Osteoblast (primary cell): Measurements from ENCODE around the gene TGFBR2. TPM values are rescaled to one million over a fixed set of nuclear protein-coding genes. Genes with fewer than 3 reads are reported as not detected.

Source experiments
- DNase-seq: peaks from one replicate; pipeline ENCODE4 v3.0.0; 2011; ENCODE audit warnings: low spot score, mixed read lengths; ENCODE audit not compliant: insufficient read length; ENCODE audit errors: missing footprints
- H2AFZ ChIP-seq: 2 replicates; pipeline ENCODE4 v1.6.0; 2011; ENCODE audit warnings: mild to moderate bottlenecking, low read length
- H3K27ac ChIP-seq: 2 replicates; pipeline ENCODE4 v1.5.1; 2011; ENCODE audit warnings: mild to moderate bottlenecking, low read depth, low read length, moderate library complexity
- H3K27me3 ChIP-seq: 2 replicates; pipeline ENCODE4 v1.6.0; 2012; ENCODE audit warnings: mild to moderate bottlenecking, control low read depth, inconsistent platforms, low read length, moderate library complexity; ENCODE audit not compliant: insufficient read depth
- H3K36me3 ChIP-seq: 2 replicates; pipeline ENCODE4 v1.5.1; 2011; ENCODE audit warnings: mild to moderate bottlenecking, low read length, control low read depth, moderate library complexity; ENCODE audit not compliant: insufficient read depth
- H3K4me1 ChIP-seq: 2 replicates; pipeline ENCODE4 v1.5.1; 2011; ENCODE audit warnings: mild to moderate bottlenecking, low read length, control low read depth, moderate library complexity; ENCODE audit not compliant: insufficient read depth
- H3K4me2 ChIP-seq: 2 replicates; pipeline ENCODE4 v1.6.0; 2011; ENCODE audit warnings: mild to moderate bottlenecking, low read length; ENCODE audit not compliant: insufficient read depth
- H3K4me3 ChIP-seq: fragments of 200-600 bp; sonication (generic); 3 replicates; pipeline ENCODE4 v1.5.1; 2012; ENCODE audit warnings: mild to moderate bottlenecking, low read length, inconsistent platforms; ENCODE audit not compliant: insufficient read depth
- H3K79me2 ChIP-seq: 2 replicates; pipeline ENCODE4 v1.6.0; 2012; ENCODE audit warnings: mild to moderate bottlenecking, low read length, control low read depth, inconsistent platforms; ENCODE audit not compliant: insufficient read depth
- H3K9me3 ChIP-seq: 2 replicates; pipeline ENCODE4 v1.5.1; 2011; ENCODE audit warnings: low read depth, low read length, control low read depth
- H4K20me1 ChIP-seq: 2 replicates; pipeline ENCODE4 v1.6.0; 2012; ENCODE audit warnings: mild to moderate bottlenecking, low read length, control low read depth; ENCODE audit not compliant: insufficient read depth
- CTCF ChIP-seq: IDR thresholded peaks from 2 replicates; pipeline ENCODE4 v1.5.1; 2011; ENCODE audit warnings: mild to moderate bottlenecking, low read depth, low read length, moderate library complexity; ENCODE audit errors: extremely low read depth
- total RNA-seq: library from RNA; depleted of rRNA; stranded (reverse); fragments of >200 nt; gene quantifications from 2 replicates; pipeline ENCODE4 v1.2.3, GENCODE V29; 2012

The TGFBR2 gene
- total RNA-seq, 1 donor: 118 TPM

- no peak overlapping the region for H3K27ac ChIP-seq
- H2AFZ ChIP-seq: no peak overlapping the region
- H3K36me3 ChIP-seq: no peaks in the 10 kb centered on the region
- no peaks in the 10 kb centered on the region for H3K79me2 ChIP-seq
- H3K27me3 ChIP-seq: no peaks in the 10 kb centered on the region
- no peak for TF ChIP-seq CTCF
- peaks cover 9% of the 10 kb centered on the region for H3K4me1 ChIP-seq
- no peak for DNase-seq
- no peak overlapping the region for H3K4me3 ChIP-seq
- H3K4me2 ChIP-seq: no peak overlapping the region
- no peaks in the 10 kb centered on the region for H3K9me3 ChIP-seq
- H4K20me1 ChIP-seq: no peaks in the 10 kb centered on the region
Measured at GRCh38 chr3:30597131-30597768, 9.2 kb upstream of the TGFBR2 start.

GRCh38 chr3:30597769-30598134 lies 8.6 kb upstream of the TGFBR2 start:
- Histone ChIP-seq H3K27ac (no peak overlapping the region), H2AFZ (no peak overlapping the region), H3K9me3 (no peaks in the 10 kb centered on the region)

GRCh38 chr3:30598668-30599545 lies 7.5 kb upstream of the TGFBR2 start:
- TF ChIP-seq CTCF: no peak
- no peaks in the 10 kb centered on the region for H3K27me3 ChIP-seq
- H2AFZ ChIP-seq: no peak overlapping the region
- no peak overlapping the region for H3K4me3 ChIP-seq
- H3K36me3 ChIP-seq: no peaks in the 10 kb centered on the region
- no peaks in the 10 kb centered on the region for H3K79me2 ChIP-seq
- no peak for DNase-seq
- H4K20me1 ChIP-seq: no peaks in the 10 kb centered on the region
- H3K27ac ChIP-seq: no peak overlapping the region
- peaks cover 9% of the 10 kb centered on the region for H3K4me1 ChIP-seq
- no peak overlapping the region for H3K4me2 ChIP-seq
- no peaks in the 10 kb centered on the region for H3K9me3 ChIP-seq

More at GRCh38 chr3:30597769-30598134, 8.6 kb upstream of the TGFBR2 start:
- Histone ChIP-seq H4K20me1 (no peaks in the 10 kb centered on the region), H3K27me3 (no peaks in the 10 kb centered on the region), H3K4me2 (no peak overlapping the region), H3K4me1 (peaks cover 9% of the 10 kb centered on the region), H3K4me3 (no peak overlapping the region), H3K79me2 (no peaks in the 10 kb centered on the region), H3K36me3 (no peaks in the 10 kb centered on the region)
- no peak for DNase-seq
- no peak for TF ChIP-seq CTCF

- H3K27me3 ChIP-seq: no peaks in the 10 kb centered on the region
- H3K4me2 ChIP-seq: no peak overlapping the region
- H3K79me2 ChIP-seq: no peaks in the 10 kb centered on the region
- no peaks in the 10 kb centered on the region for H3K36me3 ChIP-seq
- no peak overlapping the region for H3K4me3 ChIP-seq
- no peak overlapping the region for H3K27ac ChIP-seq
- no peaks in the 10 kb centered on the region for H4K20me1 ChIP-seq
- TF ChIP-seq CTCF: no peak
- peaks cover 11% of the 10 kb centered on the region for H3K4me1 ChIP-seq
- H3K9me3 ChIP-seq: no peaks in the 10 kb centered on the region
- H2AFZ ChIP-seq: no peak overlapping the region
- no peak for DNase-seq
Measured at GRCh38 chr3:30600572-30600971, 5.8 kb upstream of the TGFBR2 start.
